ENCODE measurements around the gene GLP2R.

GLP2R gene

GRCh38 chr17:9911089-9911488 lies 85.4 kb downstream of the GLP2R start:
- H3K4me3 ChIP-seq (ENCODE audit: low read length), result no peak overlapping the region
- no peak for TF ChIP-seq CTCF (conservative IDR thresholded peaks at IDR 0.05; ENCODE audit: low read length)
- no peak for DNase-seq (ENCODE audit: low read depth)

DNA sequence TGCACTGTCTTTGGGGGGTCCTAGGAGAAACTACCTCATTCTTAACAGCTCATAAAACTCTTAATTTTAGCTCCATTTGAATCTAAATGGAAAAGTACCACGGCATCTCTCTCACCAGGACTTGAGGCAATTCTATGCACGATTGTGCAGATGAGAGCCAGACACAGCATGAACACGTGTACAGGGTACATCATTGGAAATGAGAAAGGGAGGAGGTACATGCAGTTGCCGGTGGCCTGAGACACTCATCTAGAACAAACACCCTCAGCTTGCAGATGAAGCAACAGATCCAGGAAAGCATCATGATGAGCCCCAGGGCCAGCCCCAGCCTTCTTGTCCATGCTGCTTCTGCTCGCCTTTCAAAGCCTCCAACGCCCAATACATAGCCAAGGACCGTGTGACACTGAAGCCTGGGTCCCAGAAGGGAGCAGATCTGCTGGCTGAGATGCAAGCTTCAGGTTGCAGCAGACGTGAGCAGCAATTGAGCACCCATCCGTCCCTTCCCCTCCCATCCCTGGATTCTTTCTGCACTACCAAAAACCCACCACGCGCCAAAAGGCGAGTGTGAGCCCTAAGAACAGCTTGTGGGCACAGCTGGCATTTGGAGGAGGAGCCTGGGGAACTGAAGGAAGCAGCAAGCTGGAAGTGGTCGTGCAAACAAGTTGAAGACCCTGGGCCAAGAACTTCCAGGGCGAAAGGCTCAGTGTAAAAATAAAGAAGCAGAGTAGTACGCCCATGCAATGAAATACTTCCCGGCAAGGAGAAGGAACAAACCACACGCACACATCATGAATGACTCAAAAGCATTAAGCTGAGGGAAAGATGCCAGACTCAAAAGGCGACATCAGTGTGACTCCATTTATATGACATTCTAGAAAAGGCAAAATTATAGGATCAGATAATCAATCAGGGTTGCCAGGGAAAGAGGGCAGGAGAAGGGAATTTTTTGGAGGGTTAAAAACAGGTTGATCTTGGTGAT lies 86.7 kb downstream of the GLP2R start:
- no peak overlapping the region for H3K4me3 ChIP-seq (ENCODE audit: low read length)
- TF ChIP-seq CTCF (conservative IDR thresholded peaks at IDR 0.05; ENCODE audit: low read length), result no peak
- DNase-seq (ENCODE audit: low read depth), result no peak

DNA sequence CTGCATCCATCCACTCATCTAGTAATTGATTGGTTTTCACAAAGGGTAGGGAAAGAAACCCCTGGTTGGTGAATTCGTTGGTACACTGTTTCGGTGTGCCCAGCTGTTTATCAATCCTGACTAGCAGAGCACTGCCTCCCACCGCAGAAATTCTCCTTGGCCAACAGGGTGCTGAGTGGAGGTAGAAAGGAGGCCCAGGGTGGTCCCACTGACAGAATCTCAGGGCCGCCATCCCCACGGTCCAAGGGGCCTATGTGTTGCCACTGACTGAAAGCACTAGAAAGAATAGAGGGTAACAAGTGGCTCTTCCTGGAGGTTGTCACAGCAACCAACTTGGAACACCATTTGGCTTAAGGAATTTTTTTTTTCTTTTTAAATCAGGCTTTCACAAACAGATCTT lies 87.8 kb downstream of the GLP2R start:
- no peak for TF ChIP-seq CTCF (conservative IDR thresholded peaks at IDR 0.05; ENCODE audit: low read length)
- DNase-seq (ENCODE audit: low read depth), result no peak
- H3K4me3 ChIP-seq (ENCODE audit: low read length), result no peak overlapping the region

DNA sequence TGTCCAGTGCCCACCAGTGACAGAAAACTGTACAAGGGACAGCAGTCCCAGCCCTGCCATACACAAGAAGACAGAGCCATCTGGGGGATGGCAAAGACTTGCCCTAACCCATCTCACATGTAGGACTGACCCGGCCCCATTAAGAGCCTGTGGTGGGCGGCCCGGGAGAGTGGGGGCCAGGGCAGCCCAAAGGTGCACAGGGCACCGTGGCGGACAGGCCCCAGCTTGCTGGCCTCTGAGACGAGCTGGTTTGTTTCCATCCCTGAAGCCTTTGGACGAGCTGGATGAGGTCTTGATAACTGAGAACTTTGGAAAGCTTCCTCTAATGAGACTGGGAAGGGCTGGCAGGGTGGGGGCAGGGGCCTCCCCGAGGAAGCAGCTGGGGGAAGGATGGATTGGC lies 90.4 kb downstream of the GLP2R start:
- no peak overlapping the region for H3K4me3 ChIP-seq (ENCODE audit: low read length)
- no peak for TF ChIP-seq CTCF (conservative IDR thresholded peaks at IDR 0.05; ENCODE audit: low read length)
- DNase-seq (ENCODE audit: low read depth), result no peak

GRCh38 chr17:9917131-9917530 lies 91.4 kb downstream of the GLP2R start:
- no peak overlapping the region for H3K4me3 ChIP-seq (ENCODE audit: low read length)
- no peak for DNase-seq (ENCODE audit: low read depth)
- no peak for TF ChIP-seq CTCF (conservative IDR thresholded peaks at IDR 0.05; ENCODE audit: low read length)

DNA sequence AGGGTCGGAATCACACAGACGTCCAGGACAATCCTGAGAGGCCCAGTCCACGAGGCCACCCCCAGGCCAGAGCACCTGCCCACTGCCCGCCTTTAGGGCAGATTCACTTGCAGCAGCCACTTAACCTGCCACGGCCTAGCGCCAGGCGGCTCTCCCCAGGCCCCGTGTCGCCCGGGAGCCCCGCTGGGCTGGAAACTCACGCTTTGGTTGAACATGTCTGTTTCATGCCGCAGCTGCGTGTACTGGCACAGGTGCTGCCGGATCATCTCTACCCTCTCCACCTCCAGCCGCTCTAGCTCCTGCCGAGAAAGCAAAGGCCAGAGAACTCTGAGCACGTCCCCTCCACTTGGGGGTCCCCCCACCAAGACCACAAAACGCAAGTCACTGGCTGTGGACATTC lies 92.1 kb downstream of the GLP2R start:
- DNase-seq (ENCODE audit: low read depth), result no peak
- TF ChIP-seq CTCF (conservative IDR thresholded peaks at IDR 0.05; ENCODE audit: low read length), result no peak
- no peak overlapping the region for H3K4me3 ChIP-seq (ENCODE audit: low read length)

DNA sequence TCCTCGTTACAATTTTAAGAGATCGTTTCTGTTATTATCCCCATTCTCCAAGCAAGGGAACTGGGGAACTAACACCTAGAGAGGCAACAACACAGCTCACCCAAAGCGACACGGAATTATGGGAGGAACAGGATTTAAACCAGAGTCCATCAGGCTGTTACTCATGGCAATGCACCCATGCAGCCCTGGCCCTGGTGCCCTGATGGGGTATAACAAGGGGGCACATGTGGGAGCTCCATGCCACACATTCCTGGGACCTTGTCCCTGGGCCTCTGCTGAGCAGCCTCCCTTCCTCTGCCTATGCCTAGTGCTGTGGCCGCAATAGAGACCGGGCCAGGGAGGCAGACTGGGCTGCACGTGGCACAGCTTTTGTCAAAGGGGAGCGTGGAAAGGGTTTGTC lies 92.6 kb downstream of the GLP2R start:
- DNase-seq (ENCODE audit: low read depth), result no peak
- TF ChIP-seq CTCF (conservative IDR thresholded peaks at IDR 0.05; ENCODE audit: low read length), result no peak
- H3K4me3 ChIP-seq (ENCODE audit: low read length), result no peak overlapping the region
